Measurements from ENCODE around the gene EDARADD.

Gene EDARADD

GRCh38 chr1:236395230-236395946 lies 1.3 kb downstream of the EDARADD start:
- DNase-seq: no peak

- DNase-seq: no peak
Measured at GRCh38 chr1:236395947-236396664, 2.0 kb downstream of the EDARADD start.

- DNase-seq: no peak
Measured at GRCh38 chr1:236396665-236397043, 2.6 kb downstream of the EDARADD start.

GRCh38 chr1:236397173-236397759 lies 3.2 kb downstream of the EDARADD start:
- no peak for DNase-seq

GRCh38 chr1:236398538-236398937 lies 4.5 kb downstream of the EDARADD start:
- no peak for DNase-seq

- no peak for DNase-seq
Measured at GRCh38 chr1:236400061-236400603, 6.0 kb downstream of the EDARADD start.

GRCh38 chr1:236401698-236402097 lies 7.6 kb downstream of the EDARADD start:
- DNase-seq: no peak

GRCh38 chr1:236403905-236404696 lies 10.0 kb downstream of the EDARADD start:
- no peak for DNase-seq

- no peak for DNase-seq
Measured at GRCh38 chr1:236407059-236407458, 13.0 kb downstream of the EDARADD start.

- DNase-seq: no peak
Measured at GRCh38 chr1:236413688-236414087, 19.6 kb downstream of the EDARADD start.

GRCh38 chr1:236416165-236416564 lies 22.1 kb downstream of the EDARADD start:
- no peak for DNase-seq

- DNase-seq: no peak
Measured at GRCh38 chr1:236417336-236417735, 23.2 kb downstream of the EDARADD start.

GRCh38 chr1:236419502-236419901 lies 25.4 kb downstream of the EDARADD start:
- no peak for DNase-seq

GRCh38 chr1:236421022-236421421 lies 26.9 kb downstream of the EDARADD start:
- no peak for DNase-seq

GRCh38 chr1:236421850-236422516 lies 27.9 kb downstream of the EDARADD start:
- DNase-seq: no peak

- DNase-seq: no peak
Measured at GRCh38 chr1:236422517-236422876, 28.4 kb downstream of the EDARADD start.

- no peak for DNase-seq
Measured at GRCh38 chr1:236425031-236425663, 31.1 kb downstream of the EDARADD start.

- DNase-seq: no peak
Measured at GRCh38 chr1:236426215-236426614, 32.1 kb downstream of the EDARADD start.

GRCh38 chr1:236429715-236430274 lies 35.7 kb downstream of the EDARADD start:
- no peak for DNase-seq

- DNase-seq: no peak
Measured at GRCh38 chr1:236433819-236434315, 39.8 kb downstream of the EDARADD start.

GRCh38 chr1:236438614-236439013 lies 44.5 kb downstream of the EDARADD start:
- DNase-seq: no peak

Data from SW 1271 (cell line).